RCC 7860 (cell line): ENCODE measurements around the gene CT55.
A peak's percentile ranks its signal among the peaks of the same experiment; 100 is the strongest.
"Not testable (repeated sequence)": the region's sequence is repeated elsewhere in the genome, so short reads cannot be mapped to it uniquely, and the experiment has no call there.

Experiments
- DNase-seq: peaks from one replicate; pipeline ENCODE4 v3.0.0-alpha.2; 2015; ENCODE audit warnings: low spot score
- FAIRE-seq: peaks from 2 replicates; lab custom pipeline; 2012; peaks lifted over from hg19 to GRCh38; lab: Jason Lieb, UNC

CT55 gene

GRCh38 chrX:135170877-135171519, at the start of gene CT55:
Gene CT55, minus strand, starts transcription at chrX:135171398. Its CDS starts 227 bp downstream, at chrX:135171171.
- FAIRE-seq (no peak), DNase-seq (no peak)

- no peak for DNase-seq
- FAIRE-seq = no peak
These were observed 42.1 kb upstream of the CT55 start for GRCh38 chrX:135213200-135213844.

DNA sequence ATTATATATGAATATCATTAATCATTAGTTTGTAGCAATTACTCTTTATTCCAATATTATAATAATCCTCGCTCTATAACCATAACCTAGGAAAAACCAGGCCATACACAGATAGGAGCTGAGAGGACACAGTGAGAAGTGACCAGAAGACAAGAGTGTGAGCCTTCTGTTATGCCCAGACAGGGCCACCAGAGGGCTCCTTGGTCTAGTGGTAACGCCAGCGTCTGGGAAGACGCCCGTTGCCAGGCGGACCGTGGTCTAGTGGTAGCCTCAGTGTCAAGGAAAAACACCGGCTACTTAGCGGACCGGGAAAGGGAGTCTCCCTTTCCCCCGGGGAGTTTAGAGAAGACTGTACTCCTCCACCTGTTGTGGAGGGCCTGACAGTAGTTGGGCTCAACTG, 35.2 kb upstream of the CT55 start:
- not testable (repeated sequence) for DNase-seq, FAIRE-seq

- no peak for FAIRE-seq
- DNase-seq = no peak
These were observed 29.1 kb upstream of the CT55 start for GRCh38 chrX:135200297-135200696.

DNA sequence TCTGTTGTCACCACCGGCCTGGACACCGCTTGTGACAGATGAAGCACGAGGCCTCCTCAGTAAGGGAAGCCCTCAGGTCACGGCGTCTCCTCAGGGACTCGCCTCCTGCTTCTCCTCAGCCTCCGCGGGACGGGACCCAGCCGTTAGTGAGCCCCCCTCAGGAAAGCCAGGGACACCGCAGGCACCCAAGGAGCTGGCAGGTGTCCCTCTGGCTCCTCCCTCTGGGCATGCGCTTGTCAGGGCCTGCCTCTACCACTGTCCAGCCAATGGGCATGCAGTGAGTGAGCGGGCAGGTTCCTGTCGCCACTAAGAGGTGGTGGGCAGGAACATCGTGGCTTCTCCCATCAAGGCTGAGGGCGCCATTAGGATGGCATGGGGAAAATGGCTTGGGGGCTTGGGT, 23.5 kb upstream of the CT55 start:
- FAIRE-seq = no peak
- DNase-seq = no peak

DNA sequence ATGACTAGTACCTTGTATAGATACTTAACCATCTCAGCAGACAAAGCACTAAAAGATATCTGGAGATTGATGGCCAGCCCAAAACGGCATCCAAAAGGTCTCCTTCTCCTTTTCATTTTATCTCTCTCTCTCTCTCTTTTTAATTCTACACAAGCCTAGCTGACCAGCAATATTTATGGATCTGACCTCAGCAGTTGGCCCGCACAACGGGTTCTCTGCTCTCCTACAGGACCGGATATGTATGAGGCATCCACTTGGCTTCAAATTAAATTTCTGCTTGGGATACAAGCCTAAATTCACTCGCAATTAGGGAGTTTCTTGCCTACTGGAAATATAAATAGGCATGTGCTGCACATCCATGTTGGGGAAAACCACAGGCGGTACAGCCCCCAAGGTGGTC, 22.5 kb upstream of the CT55 start:
- no peak for FAIRE-seq
- no peak for DNase-seq

- no peak for FAIRE-seq
- no peak for DNase-seq
These were observed 20.6 kb upstream of the CT55 start for GRCh38 chrX:135191838-135192237.

DNA sequence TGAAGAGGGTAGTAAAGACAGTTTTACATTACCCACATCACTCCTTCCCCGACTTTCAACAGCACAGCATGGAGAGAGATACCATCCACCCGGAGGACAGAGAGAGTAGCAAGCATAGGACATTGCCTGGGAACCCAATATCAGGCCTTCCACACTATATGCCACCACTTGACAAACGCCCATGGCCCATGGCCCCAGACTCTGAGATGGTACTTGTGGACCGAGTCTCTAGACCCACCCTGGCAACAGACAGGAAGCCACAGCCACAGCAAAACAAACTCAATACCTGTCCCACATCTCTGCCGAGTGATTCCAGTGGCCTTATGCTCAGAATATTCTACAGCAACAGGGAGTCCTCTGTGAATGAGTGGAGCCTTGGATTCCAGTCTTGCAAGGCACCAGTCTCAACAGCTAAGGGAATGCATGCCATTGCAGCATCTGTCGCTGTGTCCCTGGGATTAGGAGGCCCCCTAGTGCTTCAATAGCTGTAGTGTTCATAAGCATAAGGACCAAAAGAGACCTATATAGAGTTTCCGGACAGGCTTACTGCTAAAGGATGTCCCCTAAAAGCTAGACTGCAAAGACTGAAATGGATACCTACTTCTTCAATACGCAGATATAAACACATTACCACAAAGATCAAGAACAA, 14.7 kb upstream of the CT55 start:
- DNase-seq (peak; percentile 36), FAIRE-seq (no peak)

GRCh38 chrX:135178636-135179035, 7.4 kb upstream of the CT55 start:
- FAIRE-seq = no peak
- DNase-seq = no peak

GRCh38 chrX:135170468-135170867, 730 bp downstream of the CT55 start:
- FAIRE-seq = no peak
- no peak for DNase-seq

GRCh38 chrX:135169534-135169933, 1.7 kb downstream of the CT55 start:
- DNase-seq, FAIRE-seq: not testable (repeated sequence)

DNA sequence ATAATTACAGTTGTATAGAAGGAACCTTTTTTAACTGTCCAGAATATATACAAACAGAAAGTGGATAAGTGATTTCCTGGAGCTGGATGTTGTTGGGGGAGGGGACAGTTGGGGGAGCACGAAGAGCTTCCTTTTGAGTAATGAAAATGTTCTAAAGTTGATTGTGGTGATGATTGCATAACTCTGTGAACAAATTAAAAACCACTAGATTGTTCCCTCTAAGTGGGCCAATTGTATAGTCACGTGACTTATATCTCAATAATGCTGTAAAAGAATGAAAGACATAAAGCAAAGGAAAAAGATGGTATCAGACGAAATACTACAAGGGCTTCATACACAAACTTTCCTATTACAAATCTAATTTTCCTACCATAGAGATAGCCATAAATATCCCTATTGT, 2.7 kb downstream of the CT55 start:
- FAIRE-seq (no peak), DNase-seq (no peak)

DNA sequence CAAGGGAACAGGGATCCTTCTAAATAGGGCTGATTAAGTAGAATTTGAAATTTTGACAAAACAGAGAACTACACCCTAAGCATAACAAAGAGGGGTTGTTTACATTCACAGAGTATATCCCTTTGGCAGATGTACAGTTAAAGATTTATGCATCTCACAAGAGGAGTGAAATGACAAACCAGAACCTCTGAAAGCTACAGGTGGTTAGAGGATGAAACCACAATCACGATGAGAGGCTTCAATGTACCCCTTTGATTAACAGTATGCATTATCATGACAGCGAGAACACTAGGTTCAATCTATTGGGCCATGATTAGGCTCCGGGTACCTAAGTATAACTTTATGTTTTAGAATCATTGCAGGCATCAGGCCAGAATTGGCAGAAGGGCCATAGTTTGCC, 16.5 kb downstream of the CT55 start:
- not testable (repeated sequence) for FAIRE-seq, DNase-seq

DNA sequence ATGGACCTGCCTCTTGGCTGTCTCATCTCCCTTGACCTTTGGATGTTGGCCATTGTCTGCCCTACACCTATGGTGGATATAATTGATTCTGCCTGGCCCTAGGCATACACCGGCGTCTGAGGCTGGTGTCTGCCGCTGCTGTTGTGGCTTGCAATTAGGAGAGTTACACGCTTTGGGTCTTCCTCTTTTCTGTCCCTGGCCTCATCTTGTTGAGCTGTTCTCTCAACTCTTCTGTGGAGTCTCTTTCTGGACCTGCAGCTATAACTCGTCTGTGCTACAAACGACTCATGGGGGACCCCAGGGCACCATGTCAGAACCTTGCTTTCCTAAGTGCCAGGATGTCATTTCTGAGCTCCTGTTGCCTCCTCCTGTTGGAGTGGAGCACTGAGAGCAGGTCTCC, 45.1 kb downstream of the CT55 start:
- not testable (repeated sequence) for FAIRE-seq, DNase-seq

- not testable (repeated sequence) for DNase-seq, FAIRE-seq
These were observed 51.1 kb downstream of the CT55 start, which contains the start of gene ETDB for GRCh38 chrX:135120056-135120576. Gene ETDB, minus strand, starts transcription at chrX:135120526. Its CDS starts 1,265 bp downstream, at chrX:135119261.

- not testable (repeated sequence) for FAIRE-seq, DNase-seq
These were observed 55.1 kb downstream of the CT55 start for GRCh38 chrX:135116064-135116463.

DNA sequence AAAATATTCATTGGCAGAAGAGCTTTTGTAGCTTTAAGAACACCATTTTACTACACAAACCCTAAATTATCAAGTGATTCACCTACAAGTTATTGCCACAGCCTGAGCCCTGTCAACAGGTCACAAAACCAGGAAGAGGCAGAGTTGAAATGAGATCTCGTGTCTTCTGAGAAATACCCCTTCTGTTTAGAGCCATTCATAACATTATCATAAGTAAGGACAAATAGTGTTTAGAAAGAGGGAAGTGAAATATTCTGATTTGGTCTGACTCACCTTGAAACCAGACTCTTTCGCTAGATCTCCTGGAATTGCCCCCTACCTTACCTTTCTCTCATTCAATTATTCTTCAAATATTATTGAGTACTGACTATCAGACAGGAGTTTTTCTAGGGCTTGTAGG, 56.8 kb downstream of the CT55 start:
- DNase-seq (no peak), FAIRE-seq (no peak)

GRCh38 chrX:135112743-135113142, 58.5 kb downstream of the CT55 start:
- FAIRE-seq (no peak), DNase-seq (no peak)

DNA sequence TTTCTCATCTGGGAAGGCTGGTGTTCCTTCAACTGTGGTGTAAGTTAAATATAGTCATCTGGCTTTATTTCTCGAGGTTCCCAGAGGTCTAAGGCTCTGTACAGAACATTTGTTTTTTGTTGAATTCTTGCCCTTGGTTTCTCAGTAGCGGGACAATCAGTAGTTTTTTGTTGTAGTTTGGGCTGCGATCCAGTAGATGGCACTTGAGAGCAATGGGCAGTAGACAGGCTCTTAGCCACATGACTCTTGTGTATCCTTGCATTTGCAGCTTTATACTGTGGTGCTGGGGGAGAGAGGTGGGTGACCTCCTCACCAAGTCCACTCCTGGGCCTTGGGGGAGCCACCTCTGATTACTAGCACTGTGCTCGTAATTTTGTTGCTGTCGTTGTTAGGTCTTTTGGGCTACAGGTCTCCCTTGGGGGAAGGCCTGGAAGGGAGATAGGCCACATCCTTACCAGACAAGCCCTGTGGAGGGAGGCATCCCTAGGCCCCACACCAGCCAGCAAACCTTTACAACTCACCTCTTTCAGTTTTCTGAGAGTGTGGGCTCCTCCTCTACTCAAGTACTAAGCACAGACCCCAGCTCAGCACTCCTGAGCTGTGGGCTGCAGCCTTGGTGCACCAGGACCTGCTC, 59.0 kb downstream of the CT55 start:
- DNase-seq = peak; percentile 4
- FAIRE-seq = no peak

- no peak for FAIRE-seq
- DNase-seq = no peak
These were observed 61.6 kb downstream of the CT55 start for GRCh38 chrX:135109554-135109953.
